ENCODE measurements around the gene EEFSEC. TPM values are rescaled to one million over a fixed set of nuclear protein-coding genes. Genes with fewer than 3 reads are reported as not detected.

EEFSEC gene
- total and polyA plus RNA-seq, 2 experiments from 2014 or later, result 4.9 to 18.7 TPM

DNA sequence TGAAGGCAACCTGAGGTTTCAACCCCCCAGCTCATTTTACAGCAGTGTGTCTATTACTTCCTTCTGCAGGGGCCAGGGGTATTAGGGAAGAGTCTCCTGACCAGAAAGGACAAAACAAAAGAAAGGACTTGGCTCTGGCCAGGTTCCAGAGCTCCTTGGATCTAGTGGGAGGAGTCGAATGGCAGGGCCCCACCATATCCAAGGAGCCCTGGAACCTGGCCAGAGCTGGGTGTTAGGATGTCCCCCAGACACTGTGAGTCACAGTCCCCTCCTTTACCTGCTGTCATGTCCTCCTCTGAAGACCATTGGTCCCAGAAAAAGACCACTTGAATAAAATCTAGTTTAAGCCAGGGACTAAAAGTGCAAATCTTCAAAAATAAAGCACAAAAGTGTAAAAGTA, 113.2 kb downstream of the EEFSEC start:
- H3K4me1 ChIP-seq (ENCODE audit: insufficient read depth), result no peaks in the 10 kb centered on the region

GRCh38 chr3:128267541-128267940, 114.3 kb downstream of the EEFSEC start:
- 72 to 75% methylated on average over 4 of the region's 4 CpGs for WGBS, 2 experiments (ENCODE audit: low coverage in 1 of 2, low lambda C conversion rate in 2 of 2, missing lambda C conversion rate in 2 of 2)
- H2AFZ ChIP-seq, result no peak overlapping the region
- no peaks in the 10 kb centered on the region for H3K4me1 ChIP-seq (ENCODE audit: insufficient read depth)
- H4K20me1 ChIP-seq (ENCODE audit: insufficient read depth), result no peaks in the 10 kb centered on the region
- H3K27me3 ChIP-seq (replicated peaks; ENCODE audit: insufficient read depth), result no peaks in the 10 kb centered on the region
- no peak overlapping the region for H3K4me3 ChIP-seq
- no peak for TF ChIP-seq EZH2phosphoT487 (IDR thresholded peaks at IDR 0.05; ENCODE audit: insufficient read depth, low read depth)
- TF ChIP-seq EZH2 (IDR thresholded peaks at IDR 0.05; ENCODE audit: insufficient read depth, poor library complexity, severe bottlenecking), result no peak
- no peaks in the 10 kb centered on the region for H3K9me3 ChIP-seq (ENCODE audit: low read depth)
- in situ Hi-C loops (cut with MboI), result no loop called here
- H3F3A ChIP-seq (ENCODE audit: insufficient read depth), result no peaks in the 10 kb centered on the region
- H3K27ac ChIP-seq, result no peak overlapping the region
- no peak overlapping the region for H3K4me2 ChIP-seq (ENCODE audit: unreplicated experiment)
- no peaks in the 10 kb centered on the region for H3K9me2 ChIP-seq (ENCODE audit: insufficient read depth)
- no peaks in the 10 kb centered on the region for H3K36me3 ChIP-seq (ENCODE audit: low read depth)
- DNase-seq, result no peak
- no peak overlapping the region for H3K9ac ChIP-seq
- no peaks in the 10 kb centered on the region for H3K79me2 ChIP-seq (ENCODE audit: insufficient read depth)

More for the DNA sequence above, 113.2 kb downstream of the EEFSEC start:
- Histone ChIP-seq H3K27ac (no peak overlapping the region), H3K4me2 (ENCODE audit: unreplicated experiment) (no peak overlapping the region), H2AFZ (no peak overlapping the region), H3F3A (ENCODE audit: insufficient read depth) (no peaks in the 10 kb centered on the region), H3K9me3 (ENCODE audit: low read depth) (no peaks in the 10 kb centered on the region), H3K9me2 (ENCODE audit: insufficient read depth) (no peaks in the 10 kb centered on the region), H3K4me3 (no peak overlapping the region), H4K20me1 (ENCODE audit: insufficient read depth) (no peaks in the 10 kb centered on the region), H3K27me3 (replicated peaks; ENCODE audit: insufficient read depth) (no peaks in the 10 kb centered on the region), H3K79me2 (ENCODE audit: insufficient read depth) (no peaks in the 10 kb centered on the region), H3K36me3 (ENCODE audit: low read depth) (no peaks in the 10 kb centered on the region), H3K9ac (no peak overlapping the region)
- TF ChIP-seq EZH2 (IDR thresholded peaks at IDR 0.05; ENCODE audit: insufficient read depth, poor library complexity, severe bottlenecking) (no peak), EZH2phosphoT487 (IDR thresholded peaks at IDR 0.05; ENCODE audit: insufficient read depth, low read depth) (no peak)
- in situ Hi-C loops (cut with MboI), result no loop called here
- WGBS, 2 experiments (ENCODE audit: low coverage in 1 of 2, low lambda C conversion rate in 2 of 2, missing lambda C conversion rate in 2 of 2), result 33 to 80% methylated on average over 1 of the region's 1 CpG
- no peak for DNase-seq

DNA sequence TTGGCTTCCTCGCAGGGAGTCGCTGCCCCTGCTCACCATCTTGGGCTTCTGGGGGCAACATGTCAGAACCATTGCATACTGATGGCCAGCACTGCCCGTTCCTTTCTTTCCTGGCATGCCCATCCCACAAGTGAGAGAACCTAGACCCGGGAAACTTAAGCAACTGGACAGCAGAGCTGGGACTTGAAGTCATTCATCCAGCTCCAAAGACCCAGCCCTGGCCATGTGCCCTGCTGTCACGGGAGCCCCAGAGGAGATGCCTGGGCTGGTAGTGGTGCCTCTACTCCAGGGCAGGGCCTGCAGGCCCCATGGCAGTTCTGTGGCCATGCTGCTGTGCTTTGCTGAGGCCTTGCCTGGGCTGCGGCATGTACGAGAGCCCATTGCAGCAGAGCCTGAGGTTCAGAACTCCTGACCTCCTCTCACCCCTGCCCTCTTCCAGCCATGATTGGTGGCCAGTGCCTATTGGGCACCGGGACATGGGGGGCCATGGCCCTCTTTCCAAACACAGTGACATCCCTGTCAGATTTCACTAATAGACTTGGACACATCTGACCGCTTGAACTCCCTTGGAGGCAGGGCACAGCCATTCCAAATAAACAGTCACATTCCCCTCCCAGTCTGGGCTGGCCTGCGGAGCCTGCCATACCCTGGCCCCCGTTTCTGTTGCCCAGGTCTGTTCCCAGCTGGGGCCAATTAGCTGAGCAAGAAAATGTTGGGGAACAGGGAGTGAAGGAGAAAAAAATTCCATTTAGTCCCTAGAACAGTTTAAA, 115.9 kb downstream of the EEFSEC start:
- H3K4me1 ChIP-seq (ENCODE audit: insufficient read depth), result no peaks in the 10 kb centered on the region
- no peak overlapping the region for H3K4me3 ChIP-seq
- H2AFZ ChIP-seq, result no peak overlapping the region
- H3K27me3 ChIP-seq (replicated peaks; ENCODE audit: insufficient read depth), result no peaks in the 10 kb centered on the region
- in situ Hi-C loops (cut with MboI), result no loop called here
- no peaks in the 10 kb centered on the region for H3K9me2 ChIP-seq (ENCODE audit: insufficient read depth)
- TF ChIP-seq EZH2phosphoT487 (IDR thresholded peaks at IDR 0.05; ENCODE audit: insufficient read depth, low read depth), result no peak
- no peak for TF ChIP-seq EZH2 (IDR thresholded peaks at IDR 0.05; ENCODE audit: insufficient read depth, poor library complexity, severe bottlenecking)
- H3K9me3 ChIP-seq (ENCODE audit: low read depth), result no peaks in the 10 kb centered on the region
- no peaks in the 10 kb centered on the region for H4K20me1 ChIP-seq (ENCODE audit: insufficient read depth)
- 89 to 91% methylated on average over 11 of the region's 11 CpGs for WGBS, 2 experiments (ENCODE audit: low coverage in 1 of 2, low lambda C conversion rate in 2 of 2, missing lambda C conversion rate in 2 of 2)
- H3F3A ChIP-seq (ENCODE audit: insufficient read depth), result no peaks in the 10 kb centered on the region
- H3K36me3 ChIP-seq (ENCODE audit: low read depth), result no peaks in the 10 kb centered on the region
- H3K27ac ChIP-seq, result no peak overlapping the region
- no peak for DNase-seq
- H3K9ac ChIP-seq, result no peak overlapping the region
- no peak overlapping the region for H3K4me2 ChIP-seq (ENCODE audit: unreplicated experiment)
- H3K79me2 ChIP-seq (ENCODE audit: insufficient read depth), result no peaks in the 10 kb centered on the region

GRCh38 chr3:128269796-128270195, 116.5 kb downstream of the EEFSEC start:
- 66 to 70% methylated on average over 3 of the region's 3 CpGs for WGBS, 2 experiments (ENCODE audit: low coverage in 1 of 2, low lambda C conversion rate in 2 of 2, missing lambda C conversion rate in 2 of 2)
- Histone ChIP-seq H3K9me2 (ENCODE audit: insufficient read depth) (no peaks in the 10 kb centered on the region), H3K9ac (no peak overlapping the region), H4K20me1 (ENCODE audit: insufficient read depth) (no peaks in the 10 kb centered on the region), H3F3A (ENCODE audit: insufficient read depth) (no peaks in the 10 kb centered on the region), H3K27ac (no peak overlapping the region), H3K79me2 (ENCODE audit: insufficient read depth) (no peaks in the 10 kb centered on the region), H3K4me2 (ENCODE audit: unreplicated experiment) (no peak overlapping the region), H3K9me3 (ENCODE audit: low read depth) (no peaks in the 10 kb centered on the region), H3K4me3 (no peak overlapping the region), H3K27me3 (replicated peaks; ENCODE audit: insufficient read depth) (no peaks in the 10 kb centered on the region), H3K4me1 (ENCODE audit: insufficient read depth) (peaks cover 4% of the 10 kb centered on the region), H2AFZ (no peak overlapping the region), H3K36me3 (ENCODE audit: low read depth) (no peaks in the 10 kb centered on the region)
- in situ Hi-C loops (cut with MboI), result no loop called here
- TF ChIP-seq EZH2 (IDR thresholded peaks at IDR 0.05; ENCODE audit: insufficient read depth, poor library complexity, severe bottlenecking), result no peak
- no peak for TF ChIP-seq EZH2phosphoT487 (IDR thresholded peaks at IDR 0.05; ENCODE audit: insufficient read depth, low read depth)
- DNase-seq, result no peak

Data from GM23248 (cell line).